ENCODE results near the gene MOCS1. TPM values are rescaled to one million over a fixed set of nuclear protein-coding genes. Genes with fewer than 3 reads are reported as not detected.
A peak's percentile ranks its signal among the peaks of the same experiment; 100 is the strongest.

MOCS1 gene
- total and polyA plus RNA-seq, 2 experiments from 2014 or later: 17.2 to 28.1 TPM

GRCh38 chr6:39950125-39950720 lies 16.0 kb upstream of the MOCS1 start:
- Histone ChIP-seq H4K20me1 (replicated peaks; ENCODE audit: insufficient read depth) (no peaks in the 10 kb centered on the region), H3K4me3 (no peak overlapping the region), H3K79me2 (replicated peaks; ENCODE audit: insufficient read depth) (no peaks in the 10 kb centered on the region), H3K4me1 (ENCODE audit: insufficient read depth) (peaks cover 21% of the 10 kb centered on the region), H3K27me3 (ENCODE audit: insufficient read depth) (no peaks in the 10 kb centered on the region), H2AFZ (no peak overlapping the region), H3K9me2 (ENCODE audit: insufficient read depth) (peaks cover 25% of the 10 kb centered on the region; the same call in 1 of the 2 replicates), H3K4me2 (no peak overlapping the region), H3F3A (replicated peaks; ENCODE audit: low read depth) (no peaks in the 10 kb centered on the region), H3K36me3 (ENCODE audit: insufficient read depth) (no peaks in the 10 kb centered on the region), H3K27ac (ENCODE audit: low read depth) (no peak overlapping the region)
- peaks cover 4% of the 10 kb centered on the region for H3K27me3 Mint-ChIP-seq (ENCODE audit: insufficient read depth, low read depth, poor library complexity)
- no peak for ATAC-seq
- H3K27ac Mint-ChIP-seq: no peak overlapping the region
- no peaks in the 10 kb centered on the region for H3K36me3 Mint-ChIP-seq (ENCODE audit: low read depth)
- no peak for DNase-seq (ENCODE audit: low spot score)
- peaks cover 5% of the 10 kb centered on the region for H3K4me1 Mint-ChIP-seq
- H3K4me3 Mint-ChIP-seq: no peak overlapping the region
- no peaks in the 10 kb centered on the region for H3K9me3 Mint-ChIP-seq
- TF ChIP-seq, protein P1, sequence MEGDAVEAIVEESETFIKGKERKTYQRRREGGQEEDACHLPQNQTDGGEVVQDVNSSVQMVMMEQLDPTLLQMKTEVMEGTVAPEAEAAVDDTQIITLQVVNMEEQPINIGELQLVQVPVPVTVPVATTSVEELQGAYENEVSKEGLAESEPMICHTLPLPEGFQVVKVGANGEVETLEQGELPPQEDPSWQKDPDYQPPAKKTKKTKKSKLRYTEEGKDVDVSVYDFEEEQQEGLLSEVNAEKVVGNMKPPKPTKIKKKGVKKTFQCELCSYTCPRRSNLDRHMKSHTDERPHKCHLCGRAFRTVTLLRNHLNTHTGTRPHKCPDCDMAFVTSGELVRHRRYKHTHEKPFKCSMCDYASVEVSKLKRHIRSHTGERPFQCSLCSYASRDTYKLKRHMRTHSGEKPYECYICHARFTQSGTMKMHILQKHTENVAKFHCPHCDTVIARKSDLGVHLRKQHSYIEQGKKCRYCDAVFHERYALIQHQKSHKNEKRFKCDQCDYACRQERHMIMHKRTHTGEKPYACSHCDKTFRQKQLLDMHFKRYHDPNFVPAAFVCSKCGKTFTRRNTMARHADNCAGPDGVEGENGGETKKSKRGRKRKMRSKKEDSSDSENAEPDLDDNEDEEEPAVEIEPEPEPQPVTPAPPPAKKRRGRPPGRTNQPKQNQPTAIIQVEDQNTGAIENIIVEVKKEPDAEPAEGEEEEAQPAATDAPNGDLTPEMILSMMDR (conservative IDR thresholded peaks at IDR 0.05; ENCODE audit: low read depth in 2 of 2): 0 out of 4 replicates have a peak, but pooled peaks of 1 of the 2 experiments have one; percentile 5
- no peak for TF ChIP-seq JUNB (IDR thresholded peaks at IDR 0.05; ENCODE audit: unreplicated experiment)

DNA sequence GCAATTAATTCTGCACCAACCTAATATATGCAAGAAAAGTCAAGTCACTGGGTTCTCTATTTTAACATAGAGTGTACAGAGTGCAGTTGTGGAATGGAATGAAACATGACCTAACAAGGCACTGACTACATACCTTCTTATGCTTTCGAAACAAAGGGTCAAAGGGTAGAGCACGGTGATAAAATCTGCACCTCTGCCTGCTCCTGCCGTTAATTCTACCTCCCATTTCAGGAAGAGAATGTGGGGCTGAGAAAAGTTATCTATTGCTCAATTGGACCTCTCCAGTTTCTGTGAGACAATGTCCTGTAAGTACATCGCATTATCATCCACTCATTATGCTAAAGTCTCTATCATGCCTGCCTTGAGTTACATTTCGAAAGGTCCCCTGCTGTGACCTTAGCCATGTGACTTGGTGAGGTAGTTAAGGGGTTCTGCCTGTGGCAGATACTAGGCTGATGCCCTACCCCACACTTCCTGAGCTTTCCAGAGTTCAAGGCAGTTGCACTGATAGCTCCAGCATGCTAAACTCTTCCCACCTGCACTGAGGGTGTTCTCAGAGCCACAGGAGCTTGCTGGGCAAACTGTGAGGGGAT lies 14.0 kb upstream of the MOCS1 start:
- H3K79me2 ChIP-seq (replicated peaks; ENCODE audit: insufficient read depth): no peaks in the 10 kb centered on the region
- H3K36me3 Mint-ChIP-seq (ENCODE audit: low read depth): no peaks in the 10 kb centered on the region
- no peaks in the 10 kb centered on the region for H3K9me3 Mint-ChIP-seq

More for the DNA sequence above, 14.0 kb upstream of the MOCS1 start:
- no peak overlapping the region for H3K27ac Mint-ChIP-seq
- Histone ChIP-seq H3F3A (replicated peaks; ENCODE audit: low read depth) (no peaks in the 10 kb centered on the region), H3K9me2 (ENCODE audit: insufficient read depth) (peaks cover 25% of the 10 kb centered on the region; the same call in 1 of the 2 replicates), H2AFZ (peak overlapping the region; percentile 74; the same call in 1 of the 2 replicates), H3K4me2 (peak overlapping the region; percentile 66), H3K36me3 (ENCODE audit: insufficient read depth) (no peaks in the 10 kb centered on the region), H3K4me1 (ENCODE audit: insufficient read depth) (peaks cover 21% of the 10 kb centered on the region), H3K4me3 (no peak overlapping the region), H3K27ac (ENCODE audit: low read depth) (no peak overlapping the region), H3K27me3 (ENCODE audit: insufficient read depth) (no peaks in the 10 kb centered on the region), H4K20me1 (replicated peaks; ENCODE audit: insufficient read depth) (no peaks in the 10 kb centered on the region)
- TF ChIP-seq, protein P1 (conservative IDR thresholded peaks at IDR 0.05; ENCODE audit: low read depth in 2 of 2): no peak
- TF ChIP-seq ZNF114 (CRISPR knock-in tag; IDR thresholded peaks at IDR 0.05): no peak
- TF ChIP-seq POLR2AphosphoS5 (IDR thresholded peaks at IDR 0.05; ENCODE audit: low read depth): no peak
- ATAC-seq: peak; percentile 44; the same call in 2 of the 3 replicates
- DNase-seq (ENCODE audit: low spot score): no peak
- H3K4me3 Mint-ChIP-seq: no peak overlapping the region
- H3K4me1 Mint-ChIP-seq: peaks cover 5% of the 10 kb centered on the region
- H3K27me3 Mint-ChIP-seq (ENCODE audit: insufficient read depth, low read depth, poor library complexity): peaks cover 4% of the 10 kb centered on the region
